Nephron progenitor cell (in vitro differentiated cells): ENCODE measurements around the gene RGS9BP.

ENCODE experiments used
- DNase-seq: peaks from one replicate; pipeline ENCODE4 v3.0.0; 2021
- H3K27ac Mint-ChIP-seq: 2 replicates; pipeline ENCODE4 v1.8.0; 2021; ENCODE audit warnings: mild to moderate bottlenecking, moderate library complexity, mixed read lengths
- H3K27me3 Mint-ChIP-seq: 2 replicates; pipeline ENCODE4 v1.8.0; 2021; ENCODE audit warnings: mild to moderate bottlenecking, low read depth, mixed read lengths; ENCODE audit not compliant: poor library complexity
- H3K36me3 Mint-ChIP-seq: 2 replicates; pipeline ENCODE4 v1.8.0; 2021; ENCODE audit warnings: low read depth, mixed read lengths
- H3K4me1 Mint-ChIP-seq: 2 replicates; pipeline ENCODE4 v1.8.0; 2021; ENCODE audit warnings: mixed read lengths
- H3K4me3 Mint-ChIP-seq: 2 replicates; pipeline ENCODE4 v1.8.0; 2021; ENCODE audit warnings: mild to moderate bottlenecking, moderate library complexity, mixed read lengths
- H3K9me3 Mint-ChIP-seq: 2 replicates; pipeline ENCODE4 v1.8.0; 2021; ENCODE audit warnings: mild to moderate bottlenecking, moderate library complexity, mixed read lengths
- TF ChIP-seq, protein P1 (sequence below): fragments of 200-600 bp; sonication (generic); IDR thresholded peaks from 2 replicates; pipeline ENCODE4 v1.5.0; 2021; ENCODE audit warnings: antibody characterized with exemption

The RGS9BP gene

GRCh38 chr19:32661318-32661717 lies 14.3 kb upstream of the RGS9BP start:
- H3K36me3 Mint-ChIP-seq: peaks cover 14% of the 10 kb centered on the region
- H3K27ac Mint-ChIP-seq: no peak overlapping the region
- peaks cover 11% of the 10 kb centered on the region for H3K4me1 Mint-ChIP-seq
- no peaks in the 10 kb centered on the region for H3K9me3 Mint-ChIP-seq
- H3K4me3 Mint-ChIP-seq: no peak overlapping the region
- no peak for DNase-seq
- TF ChIP-seq, protein P1, sequence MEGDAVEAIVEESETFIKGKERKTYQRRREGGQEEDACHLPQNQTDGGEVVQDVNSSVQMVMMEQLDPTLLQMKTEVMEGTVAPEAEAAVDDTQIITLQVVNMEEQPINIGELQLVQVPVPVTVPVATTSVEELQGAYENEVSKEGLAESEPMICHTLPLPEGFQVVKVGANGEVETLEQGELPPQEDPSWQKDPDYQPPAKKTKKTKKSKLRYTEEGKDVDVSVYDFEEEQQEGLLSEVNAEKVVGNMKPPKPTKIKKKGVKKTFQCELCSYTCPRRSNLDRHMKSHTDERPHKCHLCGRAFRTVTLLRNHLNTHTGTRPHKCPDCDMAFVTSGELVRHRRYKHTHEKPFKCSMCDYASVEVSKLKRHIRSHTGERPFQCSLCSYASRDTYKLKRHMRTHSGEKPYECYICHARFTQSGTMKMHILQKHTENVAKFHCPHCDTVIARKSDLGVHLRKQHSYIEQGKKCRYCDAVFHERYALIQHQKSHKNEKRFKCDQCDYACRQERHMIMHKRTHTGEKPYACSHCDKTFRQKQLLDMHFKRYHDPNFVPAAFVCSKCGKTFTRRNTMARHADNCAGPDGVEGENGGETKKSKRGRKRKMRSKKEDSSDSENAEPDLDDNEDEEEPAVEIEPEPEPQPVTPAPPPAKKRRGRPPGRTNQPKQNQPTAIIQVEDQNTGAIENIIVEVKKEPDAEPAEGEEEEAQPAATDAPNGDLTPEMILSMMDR: no peak
- H3K27me3 Mint-ChIP-seq: no peaks in the 10 kb centered on the region

- Mint-ChIP-seq H3K4me3 (no peak overlapping the region), H3K27me3 (no peaks in the 10 kb centered on the region), H3K4me1 (peaks cover 11% of the 10 kb centered on the region), H3K9me3 (no peaks in the 10 kb centered on the region), H3K36me3 (peaks cover 18% of the 10 kb centered on the region), H3K27ac (no peak overlapping the region)
- TF ChIP-seq, protein P1: no peak
- no peak for DNase-seq
Measured at GRCh38 chr19:32662186-32662585, 13.5 kb upstream of the RGS9BP start.

DNA sequence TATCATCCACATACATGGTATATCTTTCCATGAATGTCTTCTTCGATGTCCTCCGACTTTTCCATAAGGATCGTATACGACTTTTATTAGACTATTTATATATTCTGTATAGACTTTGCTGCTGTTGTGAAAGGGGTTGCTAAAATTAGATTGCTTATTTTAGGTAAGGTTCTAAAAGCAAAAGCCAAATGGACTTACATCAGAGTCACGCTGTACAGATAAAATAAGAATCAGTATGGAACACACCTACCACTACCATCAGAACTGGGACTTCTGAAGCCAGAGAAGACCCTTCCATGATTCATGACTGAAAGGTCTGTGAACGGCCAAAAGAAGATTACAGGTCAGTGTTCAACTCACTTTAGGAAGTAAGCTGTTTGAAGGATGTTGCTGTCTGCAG lies 9.6 kb upstream of the RGS9BP start:
- no peak overlapping the region for H3K4me3 Mint-ChIP-seq
- peaks cover 19% of the 10 kb centered on the region for H3K36me3 Mint-ChIP-seq
- DNase-seq: no peak
- TF ChIP-seq, protein P1: no peak
- no peaks in the 10 kb centered on the region for H3K9me3 Mint-ChIP-seq
- no peaks in the 10 kb centered on the region for H3K27me3 Mint-ChIP-seq
- no peak overlapping the region for H3K27ac Mint-ChIP-seq
- peaks cover 13% of the 10 kb centered on the region for H3K4me1 Mint-ChIP-seq

DNA sequence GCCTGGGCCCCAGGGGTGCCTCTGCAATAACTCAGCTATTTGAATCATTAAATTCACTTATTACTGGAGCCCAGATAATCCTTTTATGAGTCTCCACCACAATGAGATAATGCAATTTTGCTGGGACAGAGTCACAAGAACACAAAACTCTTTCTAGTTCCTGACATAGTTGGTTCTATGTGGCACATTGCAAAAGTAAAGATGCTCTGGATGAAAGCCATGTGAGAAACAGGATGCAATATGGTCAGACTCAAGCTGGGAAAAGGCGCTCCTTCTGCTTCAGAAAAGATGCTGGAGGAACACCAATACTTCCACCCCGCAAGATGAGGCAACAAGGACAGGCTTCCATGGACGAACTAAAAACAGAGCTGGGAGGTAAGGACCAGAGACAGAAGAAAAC lies 6.3 kb upstream of the RGS9BP start:
- Mint-ChIP-seq H3K4me3 (no peak overlapping the region), H3K36me3 (peaks cover 13% of the 10 kb centered on the region), H3K27me3 (peaks cover 6% of the 10 kb centered on the region), H3K27ac (no peak overlapping the region), H3K4me1 (peaks cover 22% of the 10 kb centered on the region), H3K9me3 (no peaks in the 10 kb centered on the region)
- TF ChIP-seq, protein P1: no peak
- no peak for DNase-seq

GRCh38 chr19:32671883-32672593 lies 3.6 kb upstream of the RGS9BP start:
- TF ChIP-seq, protein P1: no peak
- H3K4me1 Mint-ChIP-seq: peaks cover 24% of the 10 kb centered on the region
- DNase-seq: no peak
- H3K9me3 Mint-ChIP-seq: no peaks in the 10 kb centered on the region
- no peak overlapping the region for H3K4me3 Mint-ChIP-seq
- H3K27me3 Mint-ChIP-seq: peaks cover 24% of the 10 kb centered on the region
- H3K27ac Mint-ChIP-seq: no peak overlapping the region
- peaks cover 2% of the 10 kb centered on the region for H3K36me3 Mint-ChIP-seq

- Mint-ChIP-seq H3K27me3 (peaks cover 32% of the 10 kb centered on the region), H3K9me3 (no peaks in the 10 kb centered on the region), H3K4me1 (peaks cover 32% of the 10 kb centered on the region), H3K4me3 (peak overlapping the region; percentile 94), H3K27ac (no peak overlapping the region), H3K36me3 (no peaks in the 10 kb centered on the region)
- DNase-seq: no peak
- TF ChIP-seq, protein P1: no peak
Measured at GRCh38 chr19:32672841-32673240, 2.8 kb upstream of the RGS9BP start.
